ENCODE data around the gene GIPC2.

DNA sequence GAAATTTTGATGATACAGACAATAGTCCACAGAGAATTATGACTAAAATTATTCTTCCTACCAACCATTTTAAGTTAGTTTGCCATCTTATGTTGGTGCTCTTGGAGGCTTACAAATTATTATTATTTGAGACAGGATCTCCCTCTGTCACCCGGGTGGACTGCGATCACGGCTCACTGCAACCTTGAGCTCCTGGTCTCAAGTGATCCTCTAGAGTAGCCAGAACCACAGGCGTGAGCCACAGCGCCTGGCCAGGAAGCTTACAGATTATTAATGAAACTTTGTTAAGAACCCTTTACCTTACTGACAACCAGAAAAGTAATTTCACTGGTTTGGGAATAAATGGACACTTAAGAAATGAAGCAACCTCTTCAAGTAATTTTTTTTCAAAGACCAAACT is 49.0 kb upstream of the GIPC2 start:
- no peak for TF ChIP-seq EZH2 (IDR thresholded peaks at IDR 0.05; ENCODE audit: borderline replicate concordance, low read length)
- TF ChIP-seq, protein P1, sequence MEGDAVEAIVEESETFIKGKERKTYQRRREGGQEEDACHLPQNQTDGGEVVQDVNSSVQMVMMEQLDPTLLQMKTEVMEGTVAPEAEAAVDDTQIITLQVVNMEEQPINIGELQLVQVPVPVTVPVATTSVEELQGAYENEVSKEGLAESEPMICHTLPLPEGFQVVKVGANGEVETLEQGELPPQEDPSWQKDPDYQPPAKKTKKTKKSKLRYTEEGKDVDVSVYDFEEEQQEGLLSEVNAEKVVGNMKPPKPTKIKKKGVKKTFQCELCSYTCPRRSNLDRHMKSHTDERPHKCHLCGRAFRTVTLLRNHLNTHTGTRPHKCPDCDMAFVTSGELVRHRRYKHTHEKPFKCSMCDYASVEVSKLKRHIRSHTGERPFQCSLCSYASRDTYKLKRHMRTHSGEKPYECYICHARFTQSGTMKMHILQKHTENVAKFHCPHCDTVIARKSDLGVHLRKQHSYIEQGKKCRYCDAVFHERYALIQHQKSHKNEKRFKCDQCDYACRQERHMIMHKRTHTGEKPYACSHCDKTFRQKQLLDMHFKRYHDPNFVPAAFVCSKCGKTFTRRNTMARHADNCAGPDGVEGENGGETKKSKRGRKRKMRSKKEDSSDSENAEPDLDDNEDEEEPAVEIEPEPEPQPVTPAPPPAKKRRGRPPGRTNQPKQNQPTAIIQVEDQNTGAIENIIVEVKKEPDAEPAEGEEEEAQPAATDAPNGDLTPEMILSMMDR (conservative IDR thresholded peaks at IDR 0.05 in 1 of 2, IDR thresholded peaks at IDR 0.05 in 1 of 2; ENCODE audit: extremely low read depth in 1 of 2, insufficient read depth in 1 of 2, low read depth in 1 of 2, low read length in 2 of 2) = no peak

Data from mammary epithelial cell (primary cell).